IMR-90 (cell line): ENCODE measurements around the gene RNF34. TPM values are rescaled to one million over a fixed set of nuclear protein-coding genes. Genes with fewer than 3 reads are reported as not detected.

Experiments
- ATAC-seq: fragments of 200-7000 bp; cut with Tn5 transposase; 2 replicates; pipeline ENCODE4 v1.9.1; 2020; ENCODE audit warnings: low read depth, mild to moderate bottlenecking, moderate library complexity
- BruUV-seq: library from RNA; stranded (reverse); fragments of 400-500 nt; replicated peaks from 2 replicates; lab custom pipeline; 2021; lab: Mats Ljungman, UMichigan
- CTCF ChIA-PET: fragments of 300-600 bp; formaldehyde crosslinking; extraction: SDS; loops from one replicate; lab custom pipeline; 2021; ENCODE audit warnings: antibody characterized with exemption; lab: Yijun Ruan, JAX
- POLR2A ChIA-PET: fragments of 300-600 bp; sonication (Branson Sonifier 250); formaldehyde crosslinking; loops from one replicate; lab custom pipeline; 2022; ENCODE audit warnings: antibody characterized with exemption; ENCODE audit not compliant: unreplicated experiment; lab: Charles Lee
- DNase-seq: peaks from one replicate; pipeline ENCODE4 v3.0.0; 2013
- H2AFZ ChIP-seq: replicated peaks from 2 replicates; pipeline ENCODE3; 2013; ENCODE audit warnings: low read length, mild to moderate bottlenecking; ENCODE audit not compliant: poor library complexity
- H2AK5ac ChIP-seq: 2 replicates; pipeline ENCODE4 v1.6.1; 2013; ENCODE audit warnings: low read depth, low read length, inconsistent platforms
- H2AK9ac ChIP-seq: replicated peaks from 2 replicates; pipeline ENCODE3; 2013; ENCODE audit warnings: mild to moderate bottlenecking, low read depth, low read length, moderate library complexity; ENCODE audit not compliant: poor library complexity
- H2BK120ac ChIP-seq: 2 replicates; pipeline ENCODE4 v1.6.1; 2013; ENCODE audit warnings: low read depth, low read length, inconsistent platforms
- H2BK15ac ChIP-seq: 3 replicates; pipeline ENCODE4 v1.6.1; 2013; ENCODE audit warnings: low read depth, low read length, inconsistent platforms
- H2BK20ac ChIP-seq: 2 replicates; pipeline ENCODE4 v1.6.1; 2013; ENCODE audit warnings: low read depth, mild to moderate bottlenecking, inconsistent platforms, low read length, moderate library complexity
- H2BK5ac ChIP-seq: 2 replicates; pipeline ENCODE4 v1.6.1; 2013; ENCODE audit warnings: mild to moderate bottlenecking, low read depth, low read length, inconsistent platforms; ENCODE audit not compliant: poor library complexity, severe bottlenecking
- H3K14ac ChIP-seq: replicated peaks from 2 replicates; pipeline ENCODE4 v1.6.1; 2013; ENCODE audit warnings: low read depth, low read length, inconsistent platforms
- H3K18ac ChIP-seq: 2 replicates; pipeline ENCODE4 v1.6.1; 2013; ENCODE audit warnings: low read depth, low read length, control low read depth
- H3K23ac ChIP-seq: 2 replicates; pipeline ENCODE4 v1.6.1; 2013; ENCODE audit warnings: low read depth, low read length, inconsistent platforms
- H3K27ac ChIP-seq: 2 replicates; pipeline ENCODE4 v1.5.1; 2013; ENCODE audit warnings: mild to moderate bottlenecking, control low read depth, low read length; ENCODE audit not compliant: insufficient read depth
- H3K27me3 ChIP-seq: 2 replicates; pipeline ENCODE4 v1.6.1; 2013; ENCODE audit warnings: low read length; ENCODE audit not compliant: control insufficient read depth, insufficient read depth
- H3K36me3 ChIP-seq: 2 replicates; pipeline ENCODE4 v1.6.1; 2013; ENCODE audit warnings: low read length, mixed read lengths; ENCODE audit not compliant: control insufficient read depth, insufficient read depth
- H3K4ac ChIP-seq: 2 replicates; pipeline ENCODE4 v1.6.1; 2013; ENCODE audit warnings: low read depth, low read length, inconsistent platforms
- H3K4me1 ChIP-seq: 2 replicates; pipeline ENCODE4 v1.6.1; 2013; ENCODE audit warnings: low read length, mixed read lengths; ENCODE audit not compliant: control insufficient read depth, insufficient read depth
- H3K4me2 ChIP-seq: 2 replicates; pipeline ENCODE4 v1.6.1; 2013; ENCODE audit warnings: low read depth, mild to moderate bottlenecking, control low read depth, low read length, moderate library complexity
- H3K4me3 ChIP-seq: 2 replicates; pipeline ENCODE4 v1.5.1; 2013; ENCODE audit warnings: low read depth, mild to moderate bottlenecking, control low read depth, low read length, moderate library complexity; ENCODE audit not compliant: insufficient read depth
- H3K56ac ChIP-seq: 2 replicates; pipeline ENCODE4 v1.6.1; 2013; ENCODE audit warnings: low read length, inconsistent platforms; ENCODE audit not compliant: insufficient read depth; ENCODE audit errors: extremely low read depth
- H3K79me1 ChIP-seq, 2 experiments: 2 replicates each; pipeline ENCODE4 v1.6.1; 2013; ENCODE audit warnings: low read length in 2 of 2, inconsistent platforms in 1 of 2, low read depth in 1 of 2
- H3K9ac ChIP-seq: 2 replicates; pipeline ENCODE4 v1.6.1; 2013; ENCODE audit warnings: low read depth, low read length, control low read depth
- H3K9me1 ChIP-seq: 2 replicates; pipeline ENCODE4 v1.6.1; 2013; ENCODE audit warnings: low read length, inconsistent platforms; ENCODE audit not compliant: insufficient read depth
- H3K9me3 ChIP-seq: 2 replicates; pipeline ENCODE4 v1.6.1; 2013; ENCODE audit warnings: low read length; ENCODE audit not compliant: control insufficient read depth, insufficient read depth
- H4K20me1 ChIP-seq: 2 replicates; pipeline ENCODE4 v1.6.1; 2013; ENCODE audit warnings: low read length, inconsistent platforms; ENCODE audit not compliant: insufficient read depth
- H4K5ac ChIP-seq: 2 replicates; pipeline ENCODE4 v1.6.1; 2013; ENCODE audit warnings: mild to moderate bottlenecking, low read depth, low read length, control low read depth
- H4K8ac ChIP-seq, 2 experiments: 2 replicates each; pipeline ENCODE4 v1.6.1; 2013; ENCODE audit warnings: low read depth in 2 of 2, low read length in 2 of 2, control low read depth in 1 of 2, inconsistent platforms in 1 of 2
- H4K91ac ChIP-seq: 2 replicates; pipeline ENCODE4 v1.6.1; 2013; ENCODE audit warnings: low read depth, low read length, inconsistent platforms; ENCODE audit not compliant: insufficient read depth
- BHLHE40 ChIP-seq: fragments of 150-350 bp; IDR thresholded peaks from 2 replicates; pipeline ENCODE4 v1.6.1; 2016; ENCODE audit warnings: mild to moderate bottlenecking, low read depth, low read length
- CEBPB ChIP-seq: IDR thresholded peaks from 2 replicates; pipeline ENCODE4 v1.6.1; 2012; ENCODE audit warnings: low read depth, low read length, improper control_type of control experiment
- CHD1 ChIP-seq: IDR thresholded peaks from 2 replicates; pipeline ENCODE4 v1.6.1; 2012; ENCODE audit warnings: low read depth, low read length, improper control_type of control experiment
- FOS ChIP-seq: fragments of 150-350 bp; IDR thresholded peaks from 2 replicates; pipeline ENCODE4 v1.6.1; 2016; ENCODE audit warnings: low read depth, low read length
- MAFK ChIP-seq: IDR thresholded peaks from 2 replicates; pipeline ENCODE4 v1.6.1; 2012; ENCODE audit warnings: low read depth, low read length, improper control_type of control experiment
- MAZ ChIP-seq: IDR thresholded peaks from 2 replicates; pipeline ENCODE4 v1.6.1; 2012; ENCODE audit warnings: low read depth, mild to moderate bottlenecking, low read length, improper control_type of control experiment, moderate library complexity, borderline replicate concordance
- MXI1 ChIP-seq: IDR thresholded peaks from 2 replicates; pipeline ENCODE4 v1.6.1; 2012; ENCODE audit warnings: low read depth, mild to moderate bottlenecking, low read length, moderate library complexity, borderline replicate concordance
- NFE2L2 ChIP-seq: fragments of 150-350 bp; IDR thresholded peaks from 2 replicates; pipeline ENCODE4 v1.6.1; 2016; ENCODE audit warnings: low read depth, mild to moderate bottlenecking, low read length
- POLR2A ChIP-seq: IDR thresholded peaks from 2 replicates; pipeline ENCODE4 v1.6.1; 2012; ENCODE audit warnings: mild to moderate bottlenecking, low read depth, low read length
- RAD21 ChIP-seq: IDR thresholded peaks from 2 replicates; pipeline ENCODE4 v1.6.1; 2012; ENCODE audit warnings: low read length, improper control_type of control experiment
- RCOR1 ChIP-seq: IDR thresholded peaks from 2 replicates; pipeline ENCODE4 v1.6.1; 2012; ENCODE audit warnings: mild to moderate bottlenecking, low read length, improper control_type of control experiment; ENCODE audit not compliant: insufficient replicate concordance
- RFX5 ChIP-seq: IDR thresholded peaks from 2 replicates; pipeline ENCODE4 v1.8.0; 2012; ENCODE audit warnings: low read depth, mild to moderate bottlenecking, low read length, moderate library complexity
- SMC3 ChIP-seq: fragments of 150-350 bp; IDR thresholded peaks from 2 replicates; pipeline ENCODE4 v1.6.1; 2016; ENCODE audit warnings: low read depth, mild to moderate bottlenecking, antibody characterized with exemption, low read length, moderate library complexity
- WGBS, 2 experiments: methylation state at CpG; one replicate each; pipeline versions ENCODE4 v1.1.5 to v1.1.7; 2013; ENCODE audit warnings: missing lambda C conversion rate in 2 of 2; ENCODE audit not compliant: insufficient read length in 1 of 2; ENCODE audit errors: extremely low coverage in 2 of 2; 5-methylcytosine and 5-hydroxymethylcytosine counted together
- dilution Hi-C: fragments of 300-500 bp; cut with HindIII; formaldehyde crosslinking; loops from one replicate; pipeline ENCODE4 v1.14.3; 2018; ENCODE audit warnings: low sequenced_read_pairs; ENCODE audit not compliant: unreplicated experiment
- in situ Hi-C: fragments of 300-500 bp; cut with MboI; formaldehyde crosslinking; loops from 3 replicates; pipeline ENCODE4 v1.14.3; 2019; ENCODE audit warnings: low sequenced_read_pairs, inconsistent platforms, mixed read lengths
- intact Hi-C: fragments of 100-400 bp; cut with micrococcal nuclease; formaldehyde crosslinking; loops from 2 replicates; pipeline ENCODE4 v1.10.0; 2022
- polyA plus RNA-seq, 3 experiments: library from polyadenylated mRNA; depleted of rRNA; stranded (reverse); fragments of >200 nt; gene quantifications; 2 replicates each; pipeline ENCODE4 v1.2.3, GENCODE V29; 2012; ENCODE audit warnings: low replicate concordance in 1 of 3
- total RNA-seq: library from RNA; depleted of rRNA; stranded (reverse); fragments of >200 nt; gene quantifications from 2 replicates; pipeline ENCODE4 v1.2.3, GENCODE V29; 2012
- TF ChIP-seq, protein P1 (sequence below): fragments of 150-350 bp; IDR thresholded peaks from 2 replicates; pipeline ENCODE4 v1.6.1; 2017; ENCODE audit warnings: mild to moderate bottlenecking, antibody characterized with exemption, low read length, low read depth
- TF ChIP-seq, protein P2 (sequence below): conservative IDR thresholded peaks from 2 replicates; pipeline ENCODE4 v1.5.1; 2012; ENCODE audit warnings: mild to moderate bottlenecking, low read depth, low read length, improper control_type of control experiment

The RNF34 gene
- total and polyA plus RNA-seq, 2 of the 4 experiments (the other 2 are of a cell fraction) = 33.2 to 69.5 TPM

DNA sequence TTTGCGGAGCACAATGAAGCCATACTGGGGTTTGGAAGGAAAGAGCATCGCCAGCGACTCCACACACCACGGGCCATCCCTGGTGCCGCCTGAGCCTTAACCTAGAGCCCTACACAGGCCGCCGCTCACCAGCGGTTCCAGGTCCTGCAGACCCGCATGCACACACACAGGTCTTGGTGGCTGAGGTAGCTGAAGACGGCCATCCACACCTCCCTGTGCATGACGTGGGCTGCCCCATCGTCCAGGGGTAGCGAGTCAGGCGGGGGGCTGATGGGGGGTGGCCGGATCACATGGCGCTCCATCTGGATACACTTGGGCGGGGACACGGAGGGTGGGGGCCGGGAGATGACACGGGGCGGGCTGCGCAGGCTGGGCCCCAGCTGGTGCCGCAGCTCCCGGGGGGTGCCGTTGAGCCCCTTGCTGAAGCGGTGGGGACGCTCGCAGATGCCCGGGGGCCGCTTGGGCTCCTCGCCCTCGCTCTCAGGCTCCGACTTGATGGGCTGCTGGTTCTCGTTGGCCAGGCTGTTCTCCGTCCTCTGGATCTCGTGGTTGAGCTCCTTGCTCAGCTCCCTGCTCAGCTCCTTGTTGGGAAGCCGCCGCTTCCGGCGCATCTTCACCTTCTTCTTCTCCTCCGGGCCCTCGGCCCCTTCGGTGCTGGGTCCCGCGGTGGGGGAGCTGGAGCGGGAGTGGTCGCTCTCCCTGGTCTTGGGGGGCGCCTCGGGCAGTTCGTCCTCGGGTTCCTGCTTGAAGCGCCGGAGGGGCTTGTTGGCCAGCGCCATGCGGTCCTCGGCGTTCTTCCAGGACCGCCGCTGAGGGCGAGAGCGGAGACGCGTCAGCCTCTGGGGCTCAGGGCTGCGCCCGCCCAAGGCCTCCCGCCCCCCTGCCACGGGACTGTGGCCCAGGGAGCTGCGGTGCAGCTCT lies 42.4 kb downstream of the RNF34 start:
- Histone ChIP-seq H3K18ac (no peak overlapping the region), H2AK5ac (no peak overlapping the region), H2AK9ac (peak overlapping the region; percentile 61), H3K23ac (no peak overlapping the region), H2BK5ac (no peak overlapping the region), H3K4ac (no peak overlapping the region), H2BK20ac (no peak overlapping the region), H3K14ac (no peak overlapping the region), H3K4me2 (no peak overlapping the region), H3K9me1 (0 out of 2 replicates have a peak, but pooled peaks cover 7% of the 10 kb centered on the region), H3K27ac (no peak overlapping the region), H3K9ac (no peak overlapping the region), H4K5ac (no peak overlapping the region), H3K36me3 (peaks cover 49% of the 10 kb centered on the region), H2BK15ac (no peak overlapping the region), H4K8ac (no peak overlapping the region), H3K79me1 (peaks cover 2 to 34% of the 10 kb centered on the region in 2 experiments; a peak in 2 of 4 replicates), H3K9me3 (no peaks in the 10 kb centered on the region), H4K91ac (no peak overlapping the region), H3K56ac (no peak overlapping the region), H2BK120ac (no peak overlapping the region), H2AFZ (peak overlapping the region; percentile 21), H4K20me1 (no peaks in the 10 kb centered on the region), H3K27me3 (no peaks in the 10 kb centered on the region), H3K4me1 (no peaks in the 10 kb centered on the region), H3K4me3 (no peak overlapping the region)
- 98% methylated on average over 40 of the region's 68 CpGs; no CpG with 5 or more reads in 1 of the 2 experiments for WGBS, 2 experiments
- ATAC-seq (no peak), DNase-seq (no peak)
- CTCF ChIA-PET = interaction anchor here (0.9 to 1.5 kb wide), 3 partner anchors 9 to 136 kb away, joined by 4 to 7 read pairs (median 5); no protein-coding TSS in a partner anchor
- intact Hi-C loops = no loop called here
- in situ Hi-C loops = no loop called here
- no TSS peak for BruUV-seq
- dilution Hi-C loops = no loop called here
- POLR2A ChIA-PET = no interaction called here
- TF ChIP-seq, protein P1, sequence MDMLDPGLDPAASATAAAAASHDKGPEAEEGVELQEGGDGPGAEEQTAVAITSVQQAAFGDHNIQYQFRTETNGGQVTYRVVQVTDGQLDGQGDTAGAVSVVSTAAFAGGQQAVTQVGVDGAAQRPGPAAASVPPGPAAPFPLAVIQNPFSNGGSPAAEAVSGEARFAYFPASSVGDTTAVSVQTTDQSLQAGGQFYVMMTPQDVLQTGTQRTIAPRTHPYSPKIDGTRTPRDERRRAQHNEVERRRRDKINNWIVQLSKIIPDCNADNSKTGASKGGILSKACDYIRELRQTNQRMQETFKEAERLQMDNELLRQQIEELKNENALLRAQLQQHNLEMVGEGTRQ = no peak
- TF ChIP-seq MAFK (no peak), SMC3 (no peak), RCOR1 (no peak), BHLHE40 (no peak), NFE2L2 (no peak), MAZ (no peak), POLR2A (no peak), CEBPB (no peak), FOS (no peak), CHD1 (no peak), RAD21 (no peak), RFX5 (no peak), MXI1 (no peak)
- TF ChIP-seq, protein P2, sequence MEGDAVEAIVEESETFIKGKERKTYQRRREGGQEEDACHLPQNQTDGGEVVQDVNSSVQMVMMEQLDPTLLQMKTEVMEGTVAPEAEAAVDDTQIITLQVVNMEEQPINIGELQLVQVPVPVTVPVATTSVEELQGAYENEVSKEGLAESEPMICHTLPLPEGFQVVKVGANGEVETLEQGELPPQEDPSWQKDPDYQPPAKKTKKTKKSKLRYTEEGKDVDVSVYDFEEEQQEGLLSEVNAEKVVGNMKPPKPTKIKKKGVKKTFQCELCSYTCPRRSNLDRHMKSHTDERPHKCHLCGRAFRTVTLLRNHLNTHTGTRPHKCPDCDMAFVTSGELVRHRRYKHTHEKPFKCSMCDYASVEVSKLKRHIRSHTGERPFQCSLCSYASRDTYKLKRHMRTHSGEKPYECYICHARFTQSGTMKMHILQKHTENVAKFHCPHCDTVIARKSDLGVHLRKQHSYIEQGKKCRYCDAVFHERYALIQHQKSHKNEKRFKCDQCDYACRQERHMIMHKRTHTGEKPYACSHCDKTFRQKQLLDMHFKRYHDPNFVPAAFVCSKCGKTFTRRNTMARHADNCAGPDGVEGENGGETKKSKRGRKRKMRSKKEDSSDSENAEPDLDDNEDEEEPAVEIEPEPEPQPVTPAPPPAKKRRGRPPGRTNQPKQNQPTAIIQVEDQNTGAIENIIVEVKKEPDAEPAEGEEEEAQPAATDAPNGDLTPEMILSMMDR = no peak
